IPS DF 4.7 (cell line): ENCODE measurements around the gene MICAL3.

ENCODE experiments used
- DNase-seq: peaks from one replicate; pipeline ENCODE4 v3.0.0-alpha.2; 2013; ENCODE audit warnings: low spot score; ENCODE audit errors: extremely low read depth

The MICAL3 gene

DNA sequence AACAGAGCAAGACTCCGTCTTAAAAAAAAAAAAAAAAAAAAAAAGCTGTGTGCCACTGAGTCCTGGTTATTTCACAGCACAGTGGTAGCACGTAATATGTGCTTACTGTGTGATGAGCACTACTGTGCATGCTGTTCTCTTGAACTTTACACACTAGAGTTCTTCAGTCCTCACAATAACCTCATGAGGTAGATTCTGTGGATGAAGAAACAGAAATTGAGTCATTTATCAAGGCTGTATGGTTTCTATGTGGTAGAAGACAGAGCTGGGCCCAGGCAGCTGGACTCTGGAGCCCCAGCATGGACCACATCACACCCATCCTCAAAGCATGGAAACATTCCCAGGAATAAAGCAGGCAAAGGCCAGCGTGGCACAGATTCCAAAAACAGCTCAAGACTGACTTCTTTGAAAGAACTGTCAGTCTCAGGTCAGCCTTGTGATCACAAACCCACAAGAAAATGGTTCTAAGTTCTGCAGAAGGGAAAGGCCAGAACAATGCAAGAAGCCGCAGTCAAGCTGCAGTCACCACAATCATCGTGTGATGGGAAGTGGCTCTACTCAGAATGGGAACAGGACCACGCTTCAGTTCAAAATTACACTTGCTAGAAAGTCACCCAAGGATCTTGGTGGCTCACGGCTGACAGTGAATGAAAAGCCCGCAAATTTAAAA is 49.5 kb downstream of the MICAL3 start:
- DNase-seq: no peak

DNA sequence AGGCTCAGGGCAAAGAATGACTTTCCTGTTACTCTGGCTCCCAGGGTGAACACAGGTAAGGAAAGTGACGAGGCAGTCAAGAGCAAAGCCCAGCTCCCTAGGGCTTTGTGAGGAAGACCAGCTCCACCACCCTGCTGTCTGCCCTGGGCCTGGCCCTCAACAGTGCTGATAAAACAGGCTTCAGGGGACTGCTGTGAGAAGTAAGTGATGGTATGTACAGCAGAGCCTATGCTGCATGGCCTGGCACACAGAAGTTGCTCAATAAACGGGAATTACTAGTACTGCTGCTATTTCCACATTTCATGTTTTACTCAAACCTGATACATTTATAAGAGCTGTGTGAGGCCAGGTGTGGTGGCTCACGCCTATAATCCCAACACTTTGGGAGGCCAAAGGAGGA is 50.3 kb downstream of the MICAL3 start:
- DNase-seq: no peak

DNA sequence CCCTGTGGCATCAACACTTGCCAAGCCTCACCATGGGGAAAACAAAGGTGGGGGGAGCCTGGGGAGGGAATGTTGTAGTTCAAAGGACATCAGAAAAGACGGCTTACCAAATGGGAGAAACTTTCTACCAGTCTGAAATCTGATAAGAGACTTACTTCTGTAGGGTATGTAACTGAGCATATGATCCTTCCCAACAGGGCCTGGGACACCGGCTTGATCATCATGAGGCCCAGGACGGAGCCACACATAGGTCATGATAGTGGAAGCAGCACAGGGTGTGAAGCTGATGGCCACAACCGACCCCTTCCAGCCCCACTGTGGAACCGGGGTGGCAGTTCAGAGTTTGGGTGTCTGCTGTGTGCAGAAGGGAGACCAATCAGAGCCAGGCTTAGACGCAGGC is 51.1 kb downstream of the MICAL3 start:
- DNase-seq: no peak

DNA sequence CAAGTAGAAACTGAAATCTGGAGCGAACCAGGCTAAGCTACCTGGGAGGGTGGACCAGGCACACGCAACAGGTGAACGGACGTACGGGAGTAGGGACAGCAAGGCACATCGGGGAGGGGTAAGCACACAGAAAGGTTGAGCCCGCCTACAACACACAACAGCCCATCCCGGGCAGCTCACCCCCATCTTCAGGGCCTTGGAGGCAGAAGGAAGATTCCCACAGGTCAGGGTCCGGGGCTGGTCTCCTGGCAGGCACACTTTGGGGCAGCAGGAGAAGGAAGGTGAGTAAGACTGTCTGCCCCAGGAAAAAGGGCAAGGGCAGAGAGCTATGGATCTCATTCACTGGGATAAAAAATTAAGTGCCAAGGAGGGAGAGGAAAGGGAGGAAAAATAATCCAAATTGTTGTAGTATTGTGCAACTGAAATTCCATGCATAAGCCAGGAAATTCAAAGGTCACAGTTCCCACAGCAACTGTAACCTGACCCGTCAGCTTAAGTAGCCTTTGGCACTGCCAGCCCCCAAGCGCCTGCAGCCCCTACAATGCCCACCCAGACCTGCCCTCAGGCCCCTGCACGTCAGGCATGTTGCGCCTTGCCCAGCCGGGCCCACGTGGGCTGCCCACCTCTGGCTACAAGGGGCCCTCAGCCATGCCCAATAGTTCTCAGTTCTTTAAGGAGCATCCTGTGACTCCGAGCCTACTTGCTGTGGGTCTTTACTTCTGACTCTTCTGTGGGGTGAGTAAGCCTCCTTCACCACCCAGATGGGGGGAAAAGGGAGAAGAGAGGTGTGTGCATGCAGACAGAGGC is 51.8 kb downstream of the MICAL3 start:
- no peak for DNase-seq

DNA sequence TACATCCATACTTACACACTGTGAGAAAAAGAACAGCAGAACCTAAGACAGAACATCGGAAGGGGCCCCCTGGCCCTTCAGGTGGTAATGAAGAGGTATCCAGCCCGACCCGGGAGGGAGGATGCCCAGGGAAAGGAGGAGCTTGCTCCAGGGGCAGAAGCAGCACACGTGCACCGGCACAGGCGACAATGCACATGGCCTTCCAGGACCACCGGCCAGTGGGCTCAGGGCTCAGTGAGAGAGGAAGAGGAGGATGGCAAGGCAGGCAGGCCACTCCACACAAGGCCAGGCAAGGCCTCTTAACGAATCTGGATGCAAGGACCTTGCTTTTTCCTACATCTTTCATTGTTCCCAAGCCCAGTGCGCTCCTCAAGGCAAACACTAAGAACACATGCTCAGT is 52.6 kb downstream of the MICAL3 start:
- no peak for DNase-seq

DNA sequence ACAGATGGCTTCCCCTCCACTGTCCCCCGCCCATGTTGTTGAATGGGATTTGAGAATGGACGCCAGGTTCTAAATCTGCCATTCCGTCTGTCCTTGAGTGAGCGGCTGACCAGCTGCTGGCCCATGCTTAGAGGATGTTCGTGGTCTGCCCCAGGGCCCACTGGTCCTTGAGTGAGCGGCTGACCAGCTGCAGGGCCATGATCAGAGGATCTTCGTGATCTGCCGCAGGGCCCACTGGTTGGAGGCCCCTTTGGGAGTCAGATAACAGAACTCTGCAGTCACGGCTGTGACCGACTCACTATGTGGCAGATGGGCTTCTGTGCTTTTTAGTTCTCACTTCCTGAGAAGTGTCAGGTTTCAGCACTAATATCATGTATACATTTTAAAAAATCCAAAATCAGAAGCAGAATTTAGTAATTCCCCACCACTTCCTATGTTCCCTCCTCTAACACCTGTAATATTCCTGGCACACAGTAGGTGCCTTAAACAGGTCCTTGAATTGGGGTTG is 54.1 kb downstream of the MICAL3 start:
- no peak for DNase-seq

DNA sequence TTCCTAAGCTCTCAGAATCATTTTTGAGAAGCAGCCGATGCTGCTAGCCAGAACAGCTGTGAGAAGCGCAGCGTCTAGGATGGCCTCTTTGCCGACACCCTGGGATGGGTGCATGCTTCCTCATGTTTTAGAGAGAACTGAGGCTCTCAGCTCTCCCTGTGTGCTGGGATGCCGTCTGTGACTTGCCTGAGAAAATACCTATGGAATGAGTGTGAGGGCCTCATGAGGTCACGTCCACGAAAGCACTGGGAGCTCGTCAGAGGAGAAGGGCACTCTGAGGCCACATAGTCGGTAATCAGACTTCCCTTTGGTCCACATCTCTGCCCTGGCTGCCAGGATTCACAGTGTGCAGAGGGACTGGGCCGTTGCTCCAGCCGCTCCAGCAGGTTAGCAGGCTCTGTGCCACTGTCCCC is 54.7 kb downstream of the MICAL3 start:
- DNase-seq: no peak

DNA sequence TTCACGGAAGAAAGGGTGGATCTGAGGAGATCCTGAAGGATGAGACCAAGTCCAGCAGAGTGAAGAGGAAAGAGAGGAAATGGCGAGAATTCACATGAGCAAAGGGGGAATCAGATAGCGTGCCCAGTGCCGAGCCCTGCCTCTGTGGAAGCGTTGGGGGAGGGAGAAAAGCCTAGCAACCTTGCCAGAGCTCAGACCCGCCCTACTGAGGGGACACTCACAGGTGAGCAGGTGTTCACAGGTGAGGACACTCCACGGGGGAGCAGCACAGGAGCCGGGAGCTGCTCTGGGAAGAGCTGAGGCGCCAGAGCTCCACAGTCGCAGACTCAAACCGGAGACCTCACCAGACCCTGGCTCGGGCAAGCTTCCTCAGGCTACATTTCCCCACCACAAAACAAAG is 56.2 kb downstream of the MICAL3 start:
- DNase-seq: no peak

DNA sequence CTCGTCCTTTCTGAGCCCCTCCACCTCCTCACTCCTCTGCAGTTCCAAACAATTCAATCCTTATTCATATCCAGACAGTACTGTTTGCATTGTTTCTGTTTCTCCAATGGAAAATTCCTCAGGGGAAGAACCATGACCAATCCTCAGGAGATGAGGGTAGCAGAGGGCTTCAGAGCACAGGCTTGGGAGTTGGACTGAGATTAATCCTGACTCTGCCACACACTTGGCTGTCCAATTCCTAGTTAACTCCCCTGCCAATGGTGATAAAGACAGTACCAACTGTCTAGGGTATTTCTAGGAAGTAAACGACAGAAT is 58.0 kb downstream of the MICAL3 start:
- no peak for DNase-seq

DNA sequence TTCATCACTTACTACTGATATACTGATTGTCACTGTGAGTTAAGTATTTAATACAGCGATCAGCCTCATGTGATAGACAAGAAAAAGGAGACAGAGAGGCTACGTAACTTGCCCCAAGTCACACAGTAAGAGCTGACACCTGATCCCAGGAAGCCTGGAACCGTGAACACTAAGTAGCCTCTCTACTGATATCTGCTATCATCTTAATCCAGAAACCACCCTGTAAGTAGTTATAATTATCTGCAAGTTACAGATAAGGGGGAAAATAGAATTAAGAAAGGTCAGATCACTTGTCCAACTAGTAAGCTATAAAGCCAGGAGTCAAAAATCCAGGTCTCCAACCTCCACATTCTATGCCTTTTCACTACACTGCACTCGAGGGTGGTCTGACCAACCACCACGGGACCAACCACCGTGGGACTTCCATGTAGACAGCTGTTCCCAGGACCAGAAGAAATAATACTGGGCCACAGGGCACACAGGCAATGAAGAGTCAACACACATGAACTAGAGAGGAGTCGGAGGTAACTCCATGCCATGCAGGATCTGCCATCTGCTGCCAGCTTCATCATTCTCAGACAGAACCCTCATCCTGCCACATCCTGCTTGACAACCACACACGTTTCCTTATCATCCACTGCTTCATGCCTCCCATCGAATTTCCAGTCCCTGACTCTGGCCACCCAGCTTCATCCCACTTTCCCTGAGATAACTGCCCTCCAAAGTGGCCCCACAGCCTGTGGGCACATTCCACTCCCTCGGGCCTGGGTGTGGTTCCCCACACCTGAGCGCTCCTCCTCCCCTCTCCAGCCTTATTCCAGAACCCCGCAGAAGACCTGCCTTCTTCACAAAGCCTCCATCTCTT is 58.6 kb downstream of the MICAL3 start:
- DNase-seq: no peak

DNA sequence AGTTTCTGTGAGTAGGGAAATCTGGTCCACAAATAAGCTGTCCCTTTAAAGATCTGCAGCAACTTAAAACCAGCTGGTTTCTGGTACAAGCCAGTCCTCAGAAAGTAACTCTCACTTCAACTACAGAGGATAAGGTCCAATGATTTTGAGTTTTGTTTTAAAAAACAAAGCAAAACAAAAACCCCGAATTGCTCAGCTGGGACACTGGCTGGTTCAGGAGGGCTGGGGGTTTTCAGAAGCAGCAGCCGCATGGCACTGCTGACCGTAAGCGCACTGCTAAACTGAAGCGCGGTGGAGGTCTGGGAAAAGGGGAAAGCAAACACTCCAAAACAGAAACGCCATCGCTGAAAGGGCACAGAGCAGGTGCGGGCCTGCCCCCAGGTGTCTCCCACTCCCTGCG is 59.7 kb downstream of the MICAL3 start:
- no peak for DNase-seq

DNA sequence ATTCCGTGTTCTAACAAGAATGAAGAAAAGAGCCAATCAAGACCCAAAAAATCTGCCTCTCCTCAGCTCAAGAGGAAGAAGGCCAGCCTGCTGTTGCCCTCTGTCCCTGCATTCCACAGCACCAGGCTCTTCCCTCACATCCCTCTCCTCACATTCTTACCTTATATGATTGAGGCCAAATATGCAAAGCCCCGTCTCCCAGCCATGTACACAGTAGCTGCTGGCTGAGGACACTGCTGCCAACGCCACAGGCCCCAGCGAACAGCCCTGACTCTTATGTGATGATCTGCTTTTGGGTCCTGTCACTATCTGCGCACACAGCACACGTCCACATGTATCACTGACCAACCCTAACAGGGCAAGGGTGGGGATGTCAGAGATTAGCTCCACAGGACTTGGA is 60.2 kb downstream of the MICAL3 start:
- no peak for DNase-seq

DNA sequence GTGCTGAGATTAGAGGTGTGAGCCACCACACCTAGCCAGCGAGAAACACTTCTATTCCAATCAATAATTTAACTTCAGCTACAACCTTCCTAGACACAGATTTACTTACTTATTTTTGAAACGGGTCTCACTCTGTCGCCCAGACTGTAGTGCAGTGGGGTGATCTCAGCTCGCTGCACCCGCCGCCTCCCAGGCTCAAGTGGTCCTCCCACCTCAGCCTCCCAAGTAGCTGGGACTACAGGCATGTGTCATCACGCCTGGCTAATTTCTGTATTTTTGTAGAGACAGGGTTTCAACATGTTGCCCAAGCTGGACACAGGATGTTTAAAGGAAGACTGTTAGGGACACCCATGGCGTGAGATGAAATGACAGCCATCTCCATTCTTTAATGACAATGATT is 61.3 kb downstream of the MICAL3 start:
- DNase-seq: no peak

DNA sequence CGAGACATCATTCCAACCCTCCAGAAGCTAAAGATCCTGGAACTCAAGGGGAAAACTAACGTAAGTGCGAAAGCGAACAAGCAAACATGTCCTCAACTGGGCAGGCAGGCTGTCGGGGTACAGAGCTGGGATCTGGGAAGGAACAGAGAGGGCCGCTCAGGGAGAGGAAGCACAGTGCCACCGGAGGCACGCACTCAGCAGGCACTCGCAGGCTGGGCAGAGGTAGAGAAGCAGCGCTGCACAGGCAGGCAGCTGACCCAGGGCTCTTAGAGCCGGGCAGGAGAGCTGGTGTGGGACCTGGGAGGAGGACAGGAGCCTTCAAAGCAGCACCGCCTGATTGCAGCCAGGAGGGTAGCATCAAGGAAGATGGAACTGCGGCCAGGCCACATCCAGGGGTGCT is 62.2 kb downstream of the MICAL3 start:
- DNase-seq: no peak

DNA sequence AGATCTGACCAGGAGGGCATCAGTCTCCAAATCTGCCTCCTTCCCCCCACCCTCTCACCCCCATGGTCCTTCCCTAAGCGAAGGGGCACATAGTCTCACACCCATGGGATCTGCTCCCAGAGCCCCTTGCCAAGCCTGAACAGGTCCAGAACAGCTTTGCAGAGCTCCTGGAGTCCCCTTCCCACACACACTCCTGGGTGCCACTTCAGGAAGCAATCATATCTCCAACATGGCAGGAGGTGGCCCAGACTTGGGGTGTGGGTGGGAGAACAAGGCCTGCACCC is 63.0 kb downstream of the MICAL3 start:
- no peak for DNase-seq

DNA sequence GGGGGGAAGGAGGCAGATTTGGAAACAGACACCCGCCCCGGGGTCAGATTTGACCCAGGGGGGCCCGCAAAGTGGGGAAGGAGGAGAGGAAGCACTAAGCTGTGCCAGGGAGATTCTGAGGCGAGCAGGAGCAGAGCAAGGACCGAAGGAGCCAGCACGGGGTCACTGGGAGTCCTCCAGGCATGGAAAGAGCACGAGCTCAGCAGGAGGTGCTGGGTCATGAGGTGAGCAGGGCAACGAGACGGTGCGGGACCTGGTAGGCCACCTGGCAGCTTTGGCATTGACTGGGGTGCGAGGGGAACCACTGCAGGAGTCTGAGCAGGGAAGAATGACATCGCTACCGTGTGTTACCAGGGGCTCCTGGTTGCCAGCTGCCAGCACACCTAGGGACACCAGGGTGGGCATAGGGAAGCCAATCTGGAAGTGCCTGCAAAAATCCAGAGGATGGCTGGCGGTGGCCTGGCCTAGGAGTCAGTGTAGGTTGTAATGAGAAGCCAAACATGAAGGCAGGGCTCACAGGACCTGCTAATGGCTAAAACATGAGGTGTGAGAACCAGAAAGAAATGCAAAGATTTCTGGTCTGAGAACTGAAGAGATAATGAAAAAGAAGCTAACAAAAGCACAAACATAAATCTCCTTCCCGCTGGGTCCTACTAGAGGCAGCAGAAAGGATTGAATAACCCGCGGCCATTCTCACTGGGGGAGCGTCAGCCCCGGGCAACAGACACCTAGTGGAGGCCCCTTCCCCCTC is 63.5 kb downstream of the MICAL3 start:
- no peak for DNase-seq

DNA sequence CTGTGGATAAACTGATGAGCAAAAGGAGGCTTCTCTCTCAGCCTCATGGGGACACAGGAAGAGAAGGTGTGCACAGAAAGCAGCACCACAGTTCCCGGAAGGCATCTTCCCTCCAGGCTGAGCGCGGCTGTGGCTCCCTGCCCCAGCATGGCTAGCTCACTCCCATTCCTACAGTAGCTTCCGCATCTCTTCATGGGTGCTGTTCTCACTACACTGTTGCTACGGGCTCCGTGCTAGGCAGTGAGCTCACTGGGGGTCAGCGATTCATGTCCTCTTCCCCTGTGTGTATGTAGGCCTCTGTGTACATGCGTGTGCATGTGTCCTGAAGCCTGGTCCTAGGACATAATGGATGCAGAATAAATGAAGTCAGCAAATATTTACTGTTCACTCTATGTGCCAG is 64.3 kb downstream of the MICAL3 start:
- DNase-seq: no peak

DNA sequence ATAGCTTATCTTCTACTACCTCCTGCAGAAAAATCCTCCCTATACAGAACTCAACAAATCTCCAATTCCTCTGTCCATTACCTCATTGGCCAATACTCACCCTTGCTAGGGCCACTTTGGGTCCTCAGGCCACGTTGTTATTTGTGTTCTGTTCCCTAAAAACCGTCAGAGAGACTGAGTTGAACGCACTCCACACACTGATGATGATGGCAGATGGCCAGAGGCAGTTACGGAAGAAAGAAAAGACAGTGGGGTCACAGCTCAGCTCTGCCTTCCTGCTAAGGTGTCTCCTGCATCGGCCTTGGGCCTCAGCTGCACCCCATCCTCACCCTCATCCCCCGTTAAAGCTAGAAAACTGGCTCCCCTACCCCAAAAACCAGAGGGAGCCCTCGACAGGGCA is 66.2 kb downstream of the MICAL3 start:
- no peak for DNase-seq

DNA sequence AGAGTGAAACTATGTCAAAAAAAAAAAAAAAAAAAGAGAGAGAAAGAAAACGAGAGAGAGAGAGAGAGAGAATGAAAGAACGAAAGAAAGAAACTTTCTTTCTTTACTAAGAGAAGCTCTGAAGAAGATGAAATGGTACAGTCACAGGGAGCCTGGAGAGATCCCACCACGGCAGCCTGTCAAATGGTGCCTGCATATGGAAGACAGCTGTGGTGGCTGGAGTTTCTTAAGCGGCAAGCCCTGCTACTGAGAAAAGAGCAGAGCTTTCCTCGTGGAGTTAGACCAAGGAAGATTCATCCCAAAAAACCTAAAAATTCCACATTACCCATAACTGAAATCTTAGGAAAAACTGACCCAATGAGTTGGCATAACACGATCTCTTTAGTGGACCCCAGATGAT is 66.7 kb downstream of the MICAL3 start:
- no peak for DNase-seq

DNA sequence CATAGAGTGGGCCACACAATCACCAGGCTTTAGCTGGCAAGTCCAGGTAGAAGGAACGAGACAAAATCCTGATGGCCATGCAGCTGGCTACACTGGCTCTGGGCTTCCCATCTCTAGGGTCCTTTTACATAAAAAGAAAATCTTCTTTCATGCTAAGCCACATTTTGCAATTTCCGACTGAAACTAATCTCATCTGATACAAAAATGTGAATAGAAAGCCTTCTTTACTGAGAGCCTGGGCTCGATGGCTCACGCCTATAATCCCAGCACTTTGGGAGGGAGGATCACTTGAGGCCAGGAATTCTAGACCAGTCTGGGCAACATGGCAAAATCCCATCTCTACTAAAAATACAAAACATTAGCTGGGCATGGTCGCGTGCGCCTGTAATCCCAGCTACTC is 67.2 kb downstream of the MICAL3 start:
- DNase-seq: no peak

DNA sequence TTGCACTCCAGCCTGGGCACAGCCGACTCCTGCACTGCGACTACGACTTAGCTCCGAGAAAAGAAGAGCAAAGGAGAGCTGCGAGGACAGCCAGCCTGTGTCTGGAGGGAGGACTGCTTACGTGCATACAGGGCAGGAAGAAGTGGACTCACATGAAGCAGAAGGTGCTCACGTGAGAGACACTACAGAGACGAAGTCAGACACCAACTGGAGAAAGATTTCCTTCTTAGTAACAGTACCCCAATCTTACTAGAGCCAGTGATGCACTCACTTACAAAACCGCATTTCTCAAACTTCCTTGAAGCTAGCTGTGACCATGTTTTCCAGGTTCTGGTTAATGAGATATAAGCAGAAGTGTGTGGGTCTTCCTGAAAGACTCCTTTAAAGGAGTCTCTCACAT is 67.7 kb downstream of the MICAL3 start:
- no peak for DNase-seq
